IPS DF 6.9 (cell line): ENCODE results near the gene NPHS2.
"Not testable (repeated sequence)": the region's sequence is repeated elsewhere in the genome, so short reads cannot be mapped to it uniquely, and the experiment has no call there.

Experiments
- DNase-seq: peaks from one replicate; pipeline ENCODE4 v3.0.0-alpha.2; 2013; ENCODE audit warnings: low read depth, low spot score
- H3K27ac ChIP-seq: one replicate; pipeline ENCODE4 v1.5.1; 2013; ENCODE audit warnings: low read length, control low read depth
- H3K27me3 ChIP-seq: 2 replicates; pipeline ENCODE4 v1.6.1; 2013; ENCODE audit warnings: mild to moderate bottlenecking, low read length; ENCODE audit not compliant: control insufficient read depth, insufficient read depth
- H3K36me3 ChIP-seq: 2 replicates; pipeline ENCODE4 v1.6.1; 2013; ENCODE audit warnings: low read length; ENCODE audit not compliant: control insufficient read depth, insufficient read depth
- H3K4me1 ChIP-seq: 2 replicates; pipeline ENCODE4 v1.6.1; 2013; ENCODE audit warnings: low read length; ENCODE audit not compliant: control insufficient read depth, insufficient read depth
- H3K4me3 ChIP-seq: 2 replicates; pipeline ENCODE4 v1.5.1; 2013; ENCODE audit warnings: mild to moderate bottlenecking, low read length
- H3K9me3 ChIP-seq: 2 replicates; pipeline ENCODE4 v1.6.1; 2013; ENCODE audit warnings: low read length, inconsistent platforms; ENCODE audit not compliant: control insufficient read depth, insufficient read depth
- WGBS: extraction: QIAGEN DNeasy Blood & Tissue Kit; methylation state at CpG from one replicate; pipeline ENCODE4 v1.1.7; 2013; ENCODE audit warnings: mixed read lengths, missing lambda C conversion rate; ENCODE audit not compliant: insufficient read length, insufficient coverage; 5-methylcytosine and 5-hydroxymethylcytosine counted together

The NPHS2 gene

GRCh38 chr1:179547021-179547535, 28.7 kb downstream of the NPHS2 start:
- Histone ChIP-seq H3K36me3 (no peaks in the 10 kb centered on the region), H3K4me3 (no peak overlapping the region), H3K27me3 (no peaks in the 10 kb centered on the region), H3K9me3 (no peaks in the 10 kb centered on the region), H3K4me1 (no peaks in the 10 kb centered on the region), H3K27ac (no peak overlapping the region)
- WGBS = no CpG with 5 or more reads among the region's 2 CpGs
- no peak for DNase-seq

DNA sequence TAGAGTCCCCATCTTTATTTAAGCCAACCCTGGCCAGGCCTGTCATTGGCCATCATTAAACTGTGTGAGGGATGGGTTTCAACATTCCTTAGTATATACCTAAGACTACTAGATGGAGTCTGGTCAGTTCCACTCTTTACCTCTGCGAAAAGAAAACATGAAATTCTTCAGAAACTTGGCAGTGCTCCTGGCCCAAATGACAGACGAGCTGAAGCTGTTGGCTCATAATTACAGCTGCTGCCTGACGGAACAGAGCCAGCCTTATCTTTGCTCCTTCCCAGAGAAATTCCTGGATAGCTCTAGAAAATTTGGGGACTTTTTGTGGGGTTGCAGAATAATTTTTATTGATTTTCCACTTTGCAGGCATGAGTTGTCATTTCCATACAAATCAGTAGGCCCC, 30.4 kb downstream of the NPHS2 start:
- no peak overlapping the region for H3K27ac ChIP-seq
- no peaks in the 10 kb centered on the region for H3K4me1 ChIP-seq
- no peak for DNase-seq
- H3K27me3 ChIP-seq = no peaks in the 10 kb centered on the region
- WGBS = no CpG with 5 or more reads among the region's 3 CpGs
- no peak overlapping the region for H3K4me3 ChIP-seq
- H3K9me3 ChIP-seq = no peaks in the 10 kb centered on the region
- H3K36me3 ChIP-seq = no peaks in the 10 kb centered on the region

- Histone ChIP-seq H3K36me3 (no peaks in the 10 kb centered on the region), H3K4me3 (no peak overlapping the region), H3K9me3 (no peaks in the 10 kb centered on the region), H3K27me3 (no peaks in the 10 kb centered on the region), H3K4me1 (no peaks in the 10 kb centered on the region), H3K27ac (no peak overlapping the region)
- no CpG with 5 or more reads among the region's 2 CpGs for WGBS
- DNase-seq = no peak
Observed at GRCh38 chr1:179541774-179542173, 34.0 kb downstream of the NPHS2 start.

- Histone ChIP-seq H3K9me3 (no peaks in the 10 kb centered on the region), H3K36me3 (no peaks in the 10 kb centered on the region), H3K4me1 (peaks cover 2% of the 10 kb centered on the region; the same call in 1 of the 2 replicates), H3K27me3 (no peaks in the 10 kb centered on the region), H3K4me3 (no peak overlapping the region), H3K27ac (no peak overlapping the region)
- no CpG with 5 or more reads among the region's 1 CpG for WGBS
- no peak for DNase-seq
Observed at GRCh38 chr1:179530352-179530751, 45.4 kb downstream of the NPHS2 start.

GRCh38 chr1:179529482-179530195, 46.1 kb downstream of the NPHS2 start:
- H3K4me3 ChIP-seq = no peak overlapping the region
- H3K4me1 ChIP-seq = peaks cover 2% of the 10 kb centered on the region; the same call in 1 of the 2 replicates
- no peaks in the 10 kb centered on the region for H3K27me3 ChIP-seq
- no peak overlapping the region for H3K27ac ChIP-seq
- peak; percentile 64 for DNase-seq
- H3K9me3 ChIP-seq = no peaks in the 10 kb centered on the region
- no peaks in the 10 kb centered on the region for H3K36me3 ChIP-seq
- no CpG with 5 or more reads among the region's 8 CpGs for WGBS

- WGBS = no CpG with 5 or more reads among the region's 1 CpG
- H3K9me3 ChIP-seq, H3K27ac ChIP-seq, H3K27me3 ChIP-seq, DNase-seq, H3K4me3 ChIP-seq, H3K4me1 ChIP-seq, H3K36me3 ChIP-seq: not testable (repeated sequence)
Observed at GRCh38 chr1:179518544-179518943, 57.2 kb downstream of the NPHS2 start.

DNA sequence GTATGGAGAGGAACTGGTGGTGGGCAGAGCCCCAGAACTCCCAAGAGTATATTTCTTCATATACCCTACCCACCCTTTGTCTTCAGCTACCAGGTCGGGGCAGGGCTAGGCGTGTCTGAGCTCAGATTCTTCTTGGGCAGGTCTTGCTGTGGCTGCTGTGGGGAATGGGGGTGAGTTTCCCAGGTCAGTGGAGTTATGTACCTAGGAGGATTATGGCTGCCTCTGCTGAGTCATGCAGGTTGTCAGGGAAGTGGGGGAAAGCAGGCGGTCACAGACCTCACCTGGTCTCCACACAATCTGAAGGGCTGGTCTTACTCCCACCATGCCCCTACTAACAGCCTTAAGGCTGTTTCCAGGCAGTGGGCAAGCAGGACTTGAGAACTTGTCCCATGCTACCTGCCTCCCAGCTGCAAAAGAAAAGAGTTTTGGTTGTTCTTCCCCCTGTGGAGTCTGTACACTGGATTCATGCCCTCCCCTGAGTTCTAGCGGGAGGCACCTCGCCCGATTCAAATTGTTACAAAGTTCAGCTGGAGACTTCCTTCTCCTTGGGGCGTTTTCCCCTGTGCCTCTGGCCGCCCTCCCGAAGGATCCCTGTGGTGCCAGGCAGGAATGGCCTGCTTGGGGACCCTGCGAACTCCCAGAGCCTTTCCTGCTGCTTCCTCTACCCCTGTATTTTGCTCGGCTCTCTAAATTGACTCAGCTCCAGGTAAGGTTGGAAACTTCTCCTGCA, 58.6 kb downstream of the NPHS2 start:
- H3K4me3 ChIP-seq = no peak overlapping the region
- no peak for DNase-seq
- WGBS = no CpG with 5 or more reads among the region's 11 CpGs

DNA sequence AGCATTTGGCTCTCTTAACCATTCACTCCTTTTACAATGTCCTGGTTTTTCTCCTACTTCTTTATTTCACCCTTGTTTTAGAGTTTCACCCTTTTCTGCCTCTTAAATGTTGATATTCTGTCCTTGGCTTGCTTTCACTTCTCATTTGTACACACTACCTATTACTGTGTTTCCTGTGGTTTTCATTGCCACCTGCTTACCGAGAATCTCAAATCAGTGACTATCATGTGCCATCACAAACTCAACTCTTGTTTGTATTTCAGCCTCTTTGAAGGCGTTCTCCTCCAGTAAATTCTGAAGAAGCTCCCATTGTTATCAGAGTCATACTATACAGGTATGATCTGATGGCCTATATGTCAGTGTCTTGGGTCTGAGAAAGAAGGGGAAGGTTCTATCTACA, 65.7 kb downstream of the NPHS2 start:
- no peaks in the 10 kb centered on the region for H3K27me3 ChIP-seq
- H3K27ac ChIP-seq = no peak overlapping the region
- DNase-seq = no peak
- H3K36me3 ChIP-seq = no peaks in the 10 kb centered on the region
- no peaks in the 10 kb centered on the region for H3K4me1 ChIP-seq
- no peak overlapping the region for H3K4me3 ChIP-seq
- no CpG with 5 or more reads among the region's 2 CpGs for WGBS
- H3K9me3 ChIP-seq = no peaks in the 10 kb centered on the region

More for the DNA sequence above, 58.6 kb downstream of the NPHS2 start:
- no peaks in the 10 kb centered on the region; the same call in none of the 2 replicates for H3K9me3 ChIP-seq
- no peaks in the 10 kb centered on the region for H3K27me3 ChIP-seq
- peaks cover 2% of the 10 kb centered on the region; the same call in 1 of the 2 replicates for H3K4me1 ChIP-seq
- no peaks in the 10 kb centered on the region for H3K36me3 ChIP-seq
- no peak overlapping the region for H3K27ac ChIP-seq

- Histone ChIP-seq H3K4me3 (no peak overlapping the region), H3K27me3 (no peaks in the 10 kb centered on the region), H3K36me3 (no peaks in the 10 kb centered on the region), H3K27ac (no peak overlapping the region), H3K9me3 (no peaks in the 10 kb centered on the region), H3K4me1 (no peaks in the 10 kb centered on the region)
- no CpG with 5 or more reads among the region's 4 CpGs for WGBS
- DNase-seq = no peak
Observed at GRCh38 chr1:179509384-179509783, 66.4 kb downstream of the NPHS2 start.

DNA sequence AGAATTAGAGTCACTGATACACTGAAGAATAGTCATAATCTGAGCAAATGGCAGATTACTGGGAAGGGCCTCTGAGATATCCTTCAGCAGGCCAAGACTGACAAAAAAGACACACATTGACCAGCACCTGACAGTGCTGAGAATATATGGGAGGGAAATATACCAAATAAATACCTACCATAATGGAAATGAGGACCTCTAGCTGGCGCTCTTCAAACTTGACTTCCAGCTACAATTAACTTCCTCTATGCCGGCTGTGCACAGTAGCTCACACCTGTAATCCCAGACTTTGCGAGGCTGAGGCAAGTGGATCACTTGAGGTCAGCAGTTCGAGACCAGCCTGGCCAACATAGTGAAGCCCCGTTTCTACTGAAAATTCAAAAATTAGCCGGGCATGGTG, 69.5 kb downstream of the NPHS2 start:
- Histone ChIP-seq H3K9me3 (no peaks in the 10 kb centered on the region), H3K27ac (no peak overlapping the region), H3K36me3 (no peaks in the 10 kb centered on the region), H3K4me1 (no peaks in the 10 kb centered on the region), H3K4me3 (no peak overlapping the region), H3K27me3 (no peaks in the 10 kb centered on the region)
- no peak for DNase-seq
- no CpG with 5 or more reads among the region's 6 CpGs for WGBS
